H1 (cell line): Measurements from ENCODE around the gene IQCN. TPM values are rescaled to one million over a fixed set of nuclear protein-coding genes. Genes with fewer than 3 reads are reported as not detected.

Experiments used
- ATF2 ChIP-seq: IDR thresholded peaks from 2 replicates; pipeline ENCODE4 v1.6.1; 2012; ENCODE audit warnings: low read length, inconsistent platforms
- CTCF ChIP-seq, 3 experiments: IDR thresholded peaks; 1 replicate in 2 of 3; 2 replicates in 1 of 3; pipeline versions ENCODE4 v1.5.1 to v1.6.1; 2011; ENCODE audit warnings: low read length in 3 of 3, mild to moderate bottlenecking in 3 of 3, inconsistent platforms in 2 of 3, low read depth in 1 of 3, moderate library complexity in 1 of 3; ENCODE audit not compliant: insufficient read depth in 1 of 3; ENCODE audit errors: control extremely low read depth in 1 of 3
- POLR2AphosphoS5 ChIP-seq: IDR thresholded peaks from 2 replicates; pipeline ENCODE4 v1.6.1; 2011; ENCODE audit warnings: low read depth, low read length
- microRNA-seq, 2 experiments: library from miRNA; unstranded; fragments of <30 nt; microRNA quantifications; one replicate each; pipeline versions ENCODE4 to v1.2.0, GENCODE V29; 2016 to 2020; ENCODE audit warnings: borderline microRNAs expressed in 2 of 2, borderline number of aligned reads in 2 of 2, borderline replicate concordance in 1 of 2
- polyA plus RNA-seq, 7 experiments: library from polyadenylated mRNA; depleted of rRNA in 3 of 7; stranded (reverse) in 5 of 7; unstranded in 2 of 7; fragments of >200 nt in 5 of 7; fragments of 200-250 nt in 2 of 7; gene quantifications; 1 replicate in 5 of 7; 2 replicates in 1 of 7; 4 replicates in 1 of 7; pipeline versions ENCODE4 v1.2.1 to v1.2.3, GENCODE V29; 2011 to 2013; ENCODE audit warnings: missing spikeins in 2 of 7, mixed read lengths in 2 of 7
- small RNA-seq: library from polyadenylated mRNA; stranded (forward); fragments of <200 nt; extraction: miRNeasy Mini kit (QIAGEN cat#:217004); gene quantifications from one replicate; pipeline ENCODE3, GENCODE V24; 2013; ENCODE audit not compliant: insufficient read depth
- total RNA-seq: library from RNA; stranded (reverse); fragmentation: NEBNext Ultra II Directional; extraction: Animal tissue kit (Norgen Biotek cat#: 25700); gene quantifications from 2 replicates; pipeline ENCODE4 v1.2.1, GENCODE V29; 2021

Gene IQCN
- total and polyA plus RNA-seq, 2 of the 8 experiments (the other 6 are each of a cell fraction or from before 2014, with no cell fraction given), result 0.36 to 1.0 TPM

GRCh38 chr19:18208098-18208951 is 65.9 kb downstream of the IQCN start (continued):
- TF ChIP-seq POLR2AphosphoS5 (peak; percentile 20; the same call in 1 of the 2 replicates), ATF2 (0 out of 2 replicates have a peak, but pooled peaks have one; percentile 24), CTCF (IDR thresholded peaks at IDR 0.05; ENCODE audit: control extremely low read depth in 1 of 3, insufficient read depth in 1 of 3, low read depth in 1 of 3, low read length in 3 of 3) (peak; percentile 41 to 82 (median 71))

Small RNAs within 50 kb of the gene (microRNA-seq; reads per million reads assigned to microRNA genes)
- 0 reads per million in 2 experiments for gene MIR3188

Small RNAs within 50 kb of the gene (small RNA-seq; reads per million reads assigned to genes)
- gene MIR3188 (not detected), gene RPL39P38 (not detected)

Other genes with a start within 250 kb of the IQCN start
- not detected in 2 replicates for gene IL12RB1, start 187.5 kb downstream of the IQCN start, total RNA-seq
- 0.03 and 0.06 TPM in 2 replicates for gene IL12RB1, start 187.5 kb downstream of the IQCN start, polyA plus RNA-seq (2011; rRNA removed)
- 9.0 TPM in 2 replicates for gene MAST3, start 176.7 kb downstream of the IQCN start, total RNA-seq
- 3.4 and 5.5 TPM in 2 replicates for gene MAST3, start 176.7 kb downstream of the IQCN start, polyA plus RNA-seq (2011; rRNA removed)
- gene PIK3R2, start 121.3 kb downstream of the IQCN start, total RNA-seq, result 53.8 and 57.1 TPM in 2 replicates
- 21.7 and 31.4 TPM in 2 replicates for gene PIK3R2, start 121.3 kb downstream of the IQCN start, polyA plus RNA-seq (2011; rRNA removed)
- 25.9 and 28.9 TPM in 2 replicates for gene IFI30, start 100.6 kb downstream of the IQCN start, total RNA-seq
- gene IFI30, start 100.6 kb downstream of the IQCN start, polyA plus RNA-seq (2011; rRNA removed), result 59.5 and 62.4 TPM in 2 replicates
- gene MPV17L2, start 81.2 kb downstream of the IQCN start, total RNA-seq, result 24.2 and 28.6 TPM in 2 replicates
- gene MPV17L2, start 81.2 kb downstream of the IQCN start, polyA plus RNA-seq (2011; rRNA removed), result 80.1 and 82.6 TPM in 2 replicates
- 14.2 and 14.3 TPM in 2 replicates for gene RAB3A, start 70.4 kb downstream of the IQCN start, total RNA-seq
- 13.6 and 18.6 TPM in 2 replicates for gene RAB3A, start 70.4 kb downstream of the IQCN start, polyA plus RNA-seq (2011; rRNA removed)
- 2.3 and 2.7 TPM in 2 replicates for gene PDE4C, start 48.0 kb downstream of the IQCN start, total RNA-seq
- gene PDE4C, start 48.0 kb downstream of the IQCN start, polyA plus RNA-seq (2011; rRNA removed), result 3.1 and 3.7 TPM in 2 replicates
- 77.5 and 95.8 TPM in 2 replicates for gene JUND, start 7.2 kb upstream of the IQCN start, total RNA-seq
- 54.0 and 64.4 TPM in 2 replicates for gene JUND, start 7.2 kb upstream of the IQCN start, polyA plus RNA-seq (2011; rRNA removed)
- 319 and 344 TPM in 2 replicates for gene LSM4, start 48.6 kb upstream of the IQCN start, total RNA-seq
- 302 and 380 TPM in 2 replicates for gene LSM4, start 48.6 kb upstream of the IQCN start, polyA plus RNA-seq (2011; rRNA removed)
- gene PGPEP1, start 66.1 kb upstream of the IQCN start, total RNA-seq, result 33.2 and 33.4 TPM in 2 replicates
- 16.6 and 17.0 TPM in 2 replicates for gene PGPEP1, start 66.1 kb upstream of the IQCN start, polyA plus RNA-seq (2011; rRNA removed)
- 4.1 and 5.0 TPM in 2 replicates for gene GDF15, start 111.7 kb upstream of the IQCN start, total RNA-seq
- 8.5 and 18.8 TPM in 2 replicates for gene GDF15, start 111.7 kb upstream of the IQCN start, polyA plus RNA-seq (2011; rRNA removed)
- 0.20 and 0.23 TPM in 2 replicates for gene LRRC25, start 123.2 kb upstream of the IQCN start, total RNA-seq
- 0.31 and 0.41 TPM in 2 replicates for gene LRRC25, start 123.2 kb upstream of the IQCN start, polyA plus RNA-seq (2011; rRNA removed)
- 26.4 and 30.5 TPM in 2 replicates for gene SSBP4, start 144.9 kb upstream of the IQCN start, total RNA-seq
- gene SSBP4, start 144.9 kb upstream of the IQCN start, polyA plus RNA-seq (2011; rRNA removed), result 33.7 and 51.3 TPM in 2 replicates
- 207 and 215 TPM in 2 replicates for gene ISYNA1, start 163.7 kb upstream of the IQCN start, total RNA-seq
- gene ISYNA1, start 163.7 kb upstream of the IQCN start, polyA plus RNA-seq (2011; rRNA removed), result 264 and 330 TPM in 2 replicates
- gene ELL, start 247.6 kb upstream of the IQCN start, total RNA-seq, result 10.2 and 10.5 TPM in 2 replicates
- 5.2 and 8.8 TPM in 2 replicates for gene ELL, start 247.6 kb upstream of the IQCN start, polyA plus RNA-seq (2011; rRNA removed)